Colonic mucosa (tissue), 4 donors: ENCODE data around the gene MS4A5. TPM values are rescaled to one million over a fixed set of nuclear protein-coding genes. Genes with fewer than 3 reads are reported as not detected.

Experiments used
- DNase-seq: peaks from one replicate; pipeline ENCODE4 v3.0.0-alpha.2; 2020
- H3K27ac ChIP-seq: fragments of 200-600 bp; one replicate; pipeline ENCODE4 v1.8.0; 2021
- H3K27me3 ChIP-seq: fragments of 200-600 bp; one replicate; pipeline ENCODE4 v1.8.0; 2021
- H3K36me3 ChIP-seq: fragments of 200-600 bp; one replicate; pipeline ENCODE4 v1.8.0; 2021
- H3K4me1 ChIP-seq: fragments of 200-600 bp; one replicate; pipeline ENCODE4 v1.8.0; 2021; ENCODE audit warnings: mild to moderate bottlenecking
- H3K4me3 ChIP-seq: fragments of 200-600 bp; one replicate; pipeline ENCODE4 v1.8.0; 2021
- H3K9ac ChIP-seq, 2 donors: one replicate each; pipeline ENCODE4 v1.7.0; 2013; ENCODE audit warnings: control low read depth in 2 of 2, low read depth in 2 of 2, low read length in 2 of 2
- H3K9me3 ChIP-seq: fragments of 200-600 bp; one replicate; pipeline ENCODE4 v1.8.0; 2021
- intact Hi-C: fragments of 100-400 bp; cut with DNase I; formaldehyde crosslinking; loops from one replicate; pipeline ENCODE4 v1.14.1; 2022
- total RNA-seq, 2 donors: library from RNA; stranded (reverse); fragmentation: NEBNext Ultra II Directional in 1 of 2; extraction: Animal tissue kit (Norgen Biotek cat#: 25700) in 1 of 2; gene quantifications; one replicate each; pipeline ENCODE4 v1.2.1, GENCODE V29; 2021
- TF ChIP-seq, protein P1 (sequence below): fragments of 200-600 bp; IDR thresholded peaks from one replicate; pipeline ENCODE4 v1.8.0; 2022; ENCODE audit warnings: antibody characterized with exemption, mild to moderate bottlenecking
- donor health status: healthy.
- donor health status: DM: no; HTN: no; CAD: no.
- donor health status: DM: no; HTN: no; CAD: no.

Gene MS4A5
- total RNA-seq, 2 donors from 2014 or later = not detected

DNA sequence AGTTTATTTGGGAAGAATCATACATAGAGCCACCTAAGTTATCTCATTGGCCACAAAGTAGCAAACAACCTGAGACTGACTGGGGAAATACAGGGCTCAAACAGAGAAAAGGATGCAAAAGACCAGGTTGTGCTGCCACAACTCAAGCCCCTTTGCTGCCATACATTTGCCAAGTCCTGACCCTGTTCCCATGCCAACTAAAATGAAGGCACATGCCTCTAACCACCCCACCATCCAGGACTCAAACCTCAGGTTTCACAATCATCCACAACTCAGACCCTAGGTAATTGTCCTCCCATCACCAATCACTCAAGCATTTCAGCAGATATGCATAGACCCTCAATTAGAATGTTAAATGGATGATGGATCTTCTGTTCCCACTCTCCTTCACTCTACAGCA is 24.8 kb downstream of the MS4A5 start:
- intact Hi-C loops = no loop called here
- no peaks in the 10 kb centered on the region for H3K36me3 ChIP-seq
- H3K27ac ChIP-seq = no peak overlapping the region
- no peak overlapping the region for H3K9ac ChIP-seq
- H3K4me3 ChIP-seq = no peak overlapping the region
- TF ChIP-seq, protein P1, sequence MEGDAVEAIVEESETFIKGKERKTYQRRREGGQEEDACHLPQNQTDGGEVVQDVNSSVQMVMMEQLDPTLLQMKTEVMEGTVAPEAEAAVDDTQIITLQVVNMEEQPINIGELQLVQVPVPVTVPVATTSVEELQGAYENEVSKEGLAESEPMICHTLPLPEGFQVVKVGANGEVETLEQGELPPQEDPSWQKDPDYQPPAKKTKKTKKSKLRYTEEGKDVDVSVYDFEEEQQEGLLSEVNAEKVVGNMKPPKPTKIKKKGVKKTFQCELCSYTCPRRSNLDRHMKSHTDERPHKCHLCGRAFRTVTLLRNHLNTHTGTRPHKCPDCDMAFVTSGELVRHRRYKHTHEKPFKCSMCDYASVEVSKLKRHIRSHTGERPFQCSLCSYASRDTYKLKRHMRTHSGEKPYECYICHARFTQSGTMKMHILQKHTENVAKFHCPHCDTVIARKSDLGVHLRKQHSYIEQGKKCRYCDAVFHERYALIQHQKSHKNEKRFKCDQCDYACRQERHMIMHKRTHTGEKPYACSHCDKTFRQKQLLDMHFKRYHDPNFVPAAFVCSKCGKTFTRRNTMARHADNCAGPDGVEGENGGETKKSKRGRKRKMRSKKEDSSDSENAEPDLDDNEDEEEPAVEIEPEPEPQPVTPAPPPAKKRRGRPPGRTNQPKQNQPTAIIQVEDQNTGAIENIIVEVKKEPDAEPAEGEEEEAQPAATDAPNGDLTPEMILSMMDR = no peak
- no peaks in the 10 kb centered on the region for H3K9me3 ChIP-seq
- no peak for DNase-seq
- H3K4me1 ChIP-seq = no peaks in the 10 kb centered on the region
- H3K27me3 ChIP-seq = no peaks in the 10 kb centered on the region

DNA sequence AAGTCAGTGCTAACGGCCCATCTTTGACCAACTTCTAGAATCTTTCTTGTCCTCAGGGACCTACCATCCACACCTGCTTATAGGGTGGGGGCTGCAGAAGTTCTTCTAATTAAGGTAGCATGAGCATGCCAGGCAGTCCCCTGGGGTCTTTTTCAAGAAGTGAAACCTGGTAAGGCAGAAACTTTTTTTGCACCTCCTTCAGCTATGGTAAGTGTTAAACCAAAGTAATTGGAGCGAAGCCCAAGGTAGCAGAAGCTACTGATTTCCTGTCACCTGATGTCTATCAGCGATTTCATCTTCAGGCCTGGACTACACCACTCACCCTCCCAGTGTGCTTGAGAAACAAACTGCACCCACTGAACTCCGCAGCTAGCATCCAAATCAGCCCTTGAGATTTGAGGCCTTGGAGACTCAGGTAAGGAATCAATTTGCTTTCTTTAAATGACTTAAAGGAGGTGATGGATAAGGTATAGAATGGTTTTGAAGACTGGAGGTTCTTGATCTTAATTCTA is 26.2 kb downstream of the MS4A5 start, which contains the start of gene MS4A1:
Gene MS4A1 (plus strand): TSS at position 317 of the 512 bp plus-strand sequence. CDS start 6,528 bp downstream, outside the sequence.
- DNase-seq = no peak
- H3K4me3 ChIP-seq = no peak within 1 kb of the TSS
- intact Hi-C loops = no loop called here
- no peaks in the 10 kb centered on the region for H3K9me3 ChIP-seq
- H3K4me1 ChIP-seq = no peaks in the 10 kb centered on the region
- TF ChIP-seq, protein P1 = no peak
- no peak within 1 kb of the TSS for H3K9ac ChIP-seq
- no peaks in the 10 kb centered on the region for H3K36me3 ChIP-seq
- H3K27me3 ChIP-seq = no peaks in the 10 kb centered on the region
- H3K27ac ChIP-seq = no peak within 1 kb of the TSS

DNA sequence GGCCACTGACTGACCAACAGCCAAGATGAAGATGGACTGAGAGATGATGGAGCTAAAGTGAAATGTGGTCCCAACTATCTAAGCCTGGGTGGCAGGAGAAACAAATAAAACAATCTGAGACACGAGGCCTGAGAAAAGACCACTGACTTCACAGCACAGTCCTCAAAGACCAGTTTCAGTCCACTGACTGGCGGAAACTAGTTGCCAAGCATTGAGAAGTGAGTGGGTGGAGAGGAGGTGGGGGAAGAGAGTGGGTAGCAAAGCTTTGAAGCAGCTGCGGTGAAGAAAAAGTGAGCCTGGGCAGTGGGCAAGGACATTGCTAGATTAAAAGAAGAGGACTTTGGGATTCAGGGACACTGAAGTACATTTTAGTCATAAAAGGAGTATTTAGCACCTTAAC is 28.2 kb downstream of the MS4A5 start:
- no peak overlapping the region for H3K27ac ChIP-seq
- H3K4me1 ChIP-seq = no peaks in the 10 kb centered on the region
- H3K27me3 ChIP-seq = no peaks in the 10 kb centered on the region
- H3K9me3 ChIP-seq = no peaks in the 10 kb centered on the region
- intact Hi-C loops = no loop called here
- H3K9ac ChIP-seq = no peak overlapping the region
- no peaks in the 10 kb centered on the region for H3K36me3 ChIP-seq
- TF ChIP-seq, protein P1 = no peak
- no peak for DNase-seq
- no peak overlapping the region for H3K4me3 ChIP-seq

DNA sequence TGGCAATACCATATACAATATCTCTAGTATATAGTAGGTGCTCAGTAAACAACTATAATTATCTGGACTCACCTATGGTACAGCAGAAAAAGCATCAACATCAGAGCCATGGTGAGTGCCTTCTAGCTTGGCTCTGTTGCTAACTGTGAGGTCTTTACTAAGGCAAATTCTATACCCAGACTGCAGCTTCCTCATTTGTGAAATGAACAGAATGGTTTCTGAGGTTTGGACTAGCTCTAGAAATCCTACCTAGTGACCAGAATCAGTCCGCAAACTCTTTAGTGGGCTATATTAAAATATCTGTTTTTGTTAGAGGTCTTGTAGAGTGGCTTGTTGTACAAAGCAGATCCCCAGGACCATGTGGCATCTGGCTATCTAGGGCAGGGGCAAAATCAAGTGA is 30.0 kb downstream of the MS4A5 start:
- DNase-seq = no peak
- Histone ChIP-seq H3K36me3 (no peaks in the 10 kb centered on the region), H3K27me3 (no peaks in the 10 kb centered on the region), H3K4me3 (no peak overlapping the region), H3K27ac (no peak overlapping the region), H3K4me1 (no peaks in the 10 kb centered on the region), H3K9me3 (no peaks in the 10 kb centered on the region), H3K9ac (no peak overlapping the region)
- intact Hi-C loops = no loop called here
- TF ChIP-seq, protein P1 = no peak

DNA sequence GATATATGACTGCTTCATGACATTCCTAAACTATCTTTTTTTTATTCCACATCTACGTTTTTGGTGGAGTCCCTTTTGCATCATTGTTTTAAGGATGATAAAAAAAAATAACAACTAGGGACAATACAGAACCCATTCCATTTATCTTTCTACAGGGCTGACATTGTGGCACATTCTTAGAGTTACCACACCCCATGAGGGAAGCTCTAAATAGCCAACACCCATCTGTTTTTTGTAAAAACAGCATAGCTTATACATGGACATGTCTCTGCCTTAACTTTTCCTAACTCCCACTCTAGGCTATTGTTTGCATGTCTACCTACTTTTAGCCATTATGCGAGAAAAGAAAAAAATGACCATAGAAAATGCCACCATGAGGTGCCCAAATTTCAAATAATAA is 39.5 kb downstream of the MS4A5 start:
- intact Hi-C loops = no loop called here
- TF ChIP-seq, protein P1 = no peak
- no peaks in the 10 kb centered on the region for H3K9me3 ChIP-seq
- H3K36me3 ChIP-seq = no peaks in the 10 kb centered on the region
- H3K9ac ChIP-seq = no peak overlapping the region
- H3K4me1 ChIP-seq = no peaks in the 10 kb centered on the region
- DNase-seq = no peak
- no peak overlapping the region for H3K27ac ChIP-seq
- no peaks in the 10 kb centered on the region for H3K27me3 ChIP-seq
- no peak overlapping the region for H3K4me3 ChIP-seq
